ENCODE results near the gene EXOSC7.

DNA sequence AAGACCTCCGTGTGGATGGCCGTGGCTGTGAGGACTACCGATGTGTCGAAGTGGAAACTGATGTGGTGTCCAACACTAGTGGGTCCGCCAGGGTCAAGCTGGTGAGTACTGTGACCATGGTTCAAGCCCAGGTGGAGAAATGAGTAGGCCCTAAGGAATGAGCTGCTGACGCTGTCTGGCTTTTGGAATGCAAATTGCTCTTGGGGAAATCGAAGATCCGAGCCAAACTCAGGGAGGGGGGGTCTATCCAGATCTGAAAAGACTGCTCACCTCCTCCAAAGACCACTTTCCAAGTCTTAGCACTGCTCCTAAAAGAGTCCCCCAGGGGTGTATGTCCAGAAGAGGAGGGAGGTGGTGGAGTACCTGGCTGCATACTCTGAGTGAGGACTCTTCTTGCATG is 13.1 kb downstream of the EXOSC7 start:
- TF ChIP-seq, protein P1, sequence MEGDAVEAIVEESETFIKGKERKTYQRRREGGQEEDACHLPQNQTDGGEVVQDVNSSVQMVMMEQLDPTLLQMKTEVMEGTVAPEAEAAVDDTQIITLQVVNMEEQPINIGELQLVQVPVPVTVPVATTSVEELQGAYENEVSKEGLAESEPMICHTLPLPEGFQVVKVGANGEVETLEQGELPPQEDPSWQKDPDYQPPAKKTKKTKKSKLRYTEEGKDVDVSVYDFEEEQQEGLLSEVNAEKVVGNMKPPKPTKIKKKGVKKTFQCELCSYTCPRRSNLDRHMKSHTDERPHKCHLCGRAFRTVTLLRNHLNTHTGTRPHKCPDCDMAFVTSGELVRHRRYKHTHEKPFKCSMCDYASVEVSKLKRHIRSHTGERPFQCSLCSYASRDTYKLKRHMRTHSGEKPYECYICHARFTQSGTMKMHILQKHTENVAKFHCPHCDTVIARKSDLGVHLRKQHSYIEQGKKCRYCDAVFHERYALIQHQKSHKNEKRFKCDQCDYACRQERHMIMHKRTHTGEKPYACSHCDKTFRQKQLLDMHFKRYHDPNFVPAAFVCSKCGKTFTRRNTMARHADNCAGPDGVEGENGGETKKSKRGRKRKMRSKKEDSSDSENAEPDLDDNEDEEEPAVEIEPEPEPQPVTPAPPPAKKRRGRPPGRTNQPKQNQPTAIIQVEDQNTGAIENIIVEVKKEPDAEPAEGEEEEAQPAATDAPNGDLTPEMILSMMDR (conservative IDR thresholded peaks at IDR 0.05 in 1 of 2, IDR thresholded peaks at IDR 0.05 in 1 of 2; ENCODE audit: extremely low read depth in 1 of 2, insufficient read depth in 1 of 2, low read depth in 1 of 2, low read length in 2 of 2) = no peak
- TF ChIP-seq EZH2 (IDR thresholded peaks at IDR 0.05; ENCODE audit: borderline replicate concordance, low read length) = no peak
